HG03469 (cell line): ENCODE data around the gene KRT73.
"Not testable (repeated sequence)": the region's sequence is repeated elsewhere in the genome, so short reads cannot be mapped to it uniquely, and the experiment has no call there.

Source experiments
- ATAC-seq: cut with Tn5 transposase; IDR thresholded peaks from one replicate; pipeline ENCODE4 v1.9.1; 2021; ENCODE audit warnings: mild to moderate bottlenecking, moderate library complexity, moderate number of reproducible peaks; ENCODE audit not compliant: unreplicated experiment

The KRT73 gene

GRCh38 chr12:52603314-52603713 is 15.0 kb downstream of the KRT73 start:
- no peak for ATAC-seq

GRCh38 chr12:52602552-52602951 is 15.8 kb downstream of the KRT73 start:
- ATAC-seq = no peak

- no peak for ATAC-seq
Measured at GRCh38 chr12:52601671-52602070, 16.7 kb downstream of the KRT73 start.

- ATAC-seq = no peak
Measured at GRCh38 chr12:52600941-52601481, 17.3 kb downstream of the KRT73 start, which contains the start of gene KRT72. Gene KRT72 (minus strand): TSS chr12:52601463. CDS start chr12:52601452, 11 bp downstream.

GRCh38 chr12:52600475-52600874 is 17.9 kb downstream of the KRT73 start:
- no peak for ATAC-seq

- no peak for ATAC-seq
Measured at GRCh38 chr12:52600071-52600470, 18.3 kb downstream of the KRT73 start.

GRCh38 chr12:52598966-52599365 is 19.4 kb downstream of the KRT73 start:
- ATAC-seq = no peak

GRCh38 chr12:52594237-52594636 is 24.1 kb downstream of the KRT73 start:
- ATAC-seq = not testable (repeated sequence)

GRCh38 chr12:52591521-52591920 is 26.8 kb downstream of the KRT73 start:
- no peak for ATAC-seq

GRCh38 chr12:52590021-52590420 is 28.3 kb downstream of the KRT73 start:
- ATAC-seq = no peak

- ATAC-seq = no peak
Measured at GRCh38 chr12:52587563-52587962, 30.8 kb downstream of the KRT73 start.

- no peak for ATAC-seq
Measured at GRCh38 chr12:52585946-52586345, 32.4 kb downstream of the KRT73 start.

- no peak for ATAC-seq
Measured at GRCh38 chr12:52585066-52585465, 33.3 kb downstream of the KRT73 start.

GRCh38 chr12:52584156-52584682 is 34.1 kb downstream of the KRT73 start:
- no peak for ATAC-seq

- ATAC-seq = no peak
Measured at GRCh38 chr12:52582971-52583456, 35.3 kb downstream of the KRT73 start.

- no peak for ATAC-seq
Measured at GRCh38 chr12:52582486-52582885, 35.9 kb downstream of the KRT73 start.

- ATAC-seq = no peak
Measured at GRCh38 chr12:52581481-52581880, 36.9 kb downstream of the KRT73 start.

GRCh38 chr12:52581066-52581465 is 37.3 kb downstream of the KRT73 start:
- ATAC-seq = no peak

GRCh38 chr12:52580496-52580895 is 37.9 kb downstream of the KRT73 start:
- ATAC-seq = no peak

GRCh38 chr12:52579468-52580465 is 38.6 kb downstream of the KRT73 start:
- no peak for ATAC-seq

- no peak for ATAC-seq
Measured at GRCh38 chr12:52578469-52578868, 39.9 kb downstream of the KRT73 start.

- ATAC-seq = no peak
Measured at GRCh38 chr12:52577316-52577715, 41.0 kb downstream of the KRT73 start.
